ENCODE results near the gene SAMD4A.

DNA sequence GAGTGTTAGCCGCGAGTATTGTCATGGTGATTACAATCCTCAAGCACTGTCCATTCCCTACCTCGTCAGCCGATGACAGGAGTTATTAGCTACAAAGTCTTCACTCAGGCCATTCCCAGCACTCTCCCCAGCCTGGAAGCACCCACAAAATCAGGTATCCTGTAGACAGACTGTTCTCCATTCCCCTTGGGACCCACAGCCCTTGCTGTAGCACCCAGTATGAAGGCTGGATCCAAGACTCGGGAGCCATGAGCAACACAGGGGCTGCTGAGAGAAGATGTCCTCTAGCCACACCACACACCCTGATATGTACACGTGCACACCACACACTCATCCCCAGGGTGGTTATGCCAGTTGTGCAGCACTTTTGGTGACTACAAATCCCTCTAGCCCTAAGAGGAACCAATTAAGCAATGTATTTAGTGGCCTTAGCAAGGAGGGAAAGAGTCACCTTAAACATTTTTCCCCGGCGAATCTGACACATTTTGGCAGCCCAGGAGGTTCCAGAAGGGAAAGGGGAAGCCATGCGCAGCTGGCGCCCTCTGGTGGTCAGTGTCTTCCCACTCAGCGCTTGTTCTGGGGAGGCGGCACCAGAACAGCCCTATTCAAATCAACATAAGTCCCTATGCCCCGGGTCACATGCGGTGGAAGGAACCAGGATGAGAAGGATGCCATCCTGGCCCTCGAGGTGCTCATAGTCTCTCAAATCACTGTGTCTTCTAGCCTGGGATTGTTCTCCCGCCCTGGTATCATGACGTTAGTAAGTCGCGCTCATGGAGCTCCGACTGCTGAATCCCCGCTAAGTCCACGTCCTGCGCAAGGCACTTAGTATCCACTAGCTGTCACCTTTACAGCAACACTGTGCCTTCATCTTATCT lies 238.8 kb downstream of the SAMD4A start:
- TF ChIP-seq, protein P1, sequence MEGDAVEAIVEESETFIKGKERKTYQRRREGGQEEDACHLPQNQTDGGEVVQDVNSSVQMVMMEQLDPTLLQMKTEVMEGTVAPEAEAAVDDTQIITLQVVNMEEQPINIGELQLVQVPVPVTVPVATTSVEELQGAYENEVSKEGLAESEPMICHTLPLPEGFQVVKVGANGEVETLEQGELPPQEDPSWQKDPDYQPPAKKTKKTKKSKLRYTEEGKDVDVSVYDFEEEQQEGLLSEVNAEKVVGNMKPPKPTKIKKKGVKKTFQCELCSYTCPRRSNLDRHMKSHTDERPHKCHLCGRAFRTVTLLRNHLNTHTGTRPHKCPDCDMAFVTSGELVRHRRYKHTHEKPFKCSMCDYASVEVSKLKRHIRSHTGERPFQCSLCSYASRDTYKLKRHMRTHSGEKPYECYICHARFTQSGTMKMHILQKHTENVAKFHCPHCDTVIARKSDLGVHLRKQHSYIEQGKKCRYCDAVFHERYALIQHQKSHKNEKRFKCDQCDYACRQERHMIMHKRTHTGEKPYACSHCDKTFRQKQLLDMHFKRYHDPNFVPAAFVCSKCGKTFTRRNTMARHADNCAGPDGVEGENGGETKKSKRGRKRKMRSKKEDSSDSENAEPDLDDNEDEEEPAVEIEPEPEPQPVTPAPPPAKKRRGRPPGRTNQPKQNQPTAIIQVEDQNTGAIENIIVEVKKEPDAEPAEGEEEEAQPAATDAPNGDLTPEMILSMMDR (IDR thresholded peaks at IDR 0.05; ENCODE audit: low read length): peak; percentile 87
- no peak for TF ChIP-seq EZH2 (IDR thresholded peaks at IDR 0.05; ENCODE audit: borderline replicate concordance, low read length)

All from OCI-LY1 (cell line).